SU-DHL-6 (cell line): ENCODE results near the gene LEF1.

Source experiments
- H2AFZ ChIP-seq: fragments of 200-600 bp; sonication (generic); 2 replicates; pipeline ENCODE4 v1.6.1; 2014; ENCODE audit warnings: low read depth, mild to moderate bottlenecking, moderate library complexity, mixed read lengths, antibody characterized with exemption, low read length; ENCODE audit not compliant: severe bottlenecking
- H3F3A ChIP-seq: fragments of 200-600 bp; shearing (Covaris generic); 2 replicates; pipeline ENCODE4 v1.6.0; 2016; ENCODE audit warnings: antibody characterized with exemption, mild to moderate bottlenecking; ENCODE audit not compliant: insufficient read depth
- H3K27ac ChIP-seq: fragments of 200-600 bp; sonication (generic); 2 replicates; pipeline ENCODE4 v1.5.1; 2016; ENCODE audit warnings: low read depth, mild to moderate bottlenecking, low read length, moderate library complexity, mixed read lengths
- H3K27me3 ChIP-seq: fragments of 200-600 bp; sonication (generic), shearing (Covaris generic); 2 replicates; pipeline ENCODE4 v1.6.0; 2014; ENCODE audit warnings: mild to moderate bottlenecking, low read length
- H3K36me3 ChIP-seq: fragments of 200-600 bp; sonication (generic); 2 replicates; pipeline ENCODE4 v1.6.1; 2014; ENCODE audit warnings: mild to moderate bottlenecking, low read length, mixed read lengths
- H3K4me2 ChIP-seq: fragments of 300-600, 200-600 bp; shearing (Covaris generic), sonication (generic); 2 replicates; pipeline ENCODE4 v1.6.0; 2014; ENCODE audit warnings: low read length, low read depth, mild to moderate bottlenecking; ENCODE audit not compliant: poor library complexity, severe bottlenecking
- H3K4me3 ChIP-seq: fragments of 200-600 bp; sonication (generic); 2 replicates; pipeline ENCODE4 v1.5.1; 2014; ENCODE audit warnings: antibody characterized with exemption, low read length, mild to moderate bottlenecking, mixed read lengths; ENCODE audit not compliant: insufficient read depth, poor library complexity, severe bottlenecking
- H3K79me2 ChIP-seq: fragments of 200-600 bp; sonication (generic); 2 replicates; pipeline ENCODE4 v1.6.1; 2014; ENCODE audit warnings: mild to moderate bottlenecking, low read length, moderate library complexity; ENCODE audit not compliant: insufficient read depth
- H3K9ac ChIP-seq: fragments of 200-600 bp; sonication (generic); 2 replicates; pipeline ENCODE4 v1.7.0; 2014; ENCODE audit warnings: mild to moderate bottlenecking, low read length
- H3K9me2 ChIP-seq: fragments of 200-600 bp; sonication (generic); replicated peaks from 2 replicates; pipeline ENCODE4 v1.6.1; 2014; ENCODE audit warnings: low read length; ENCODE audit not compliant: insufficient read depth
- H3K9me3 ChIP-seq: fragments of 200-600 bp; sonication (generic); 2 replicates; pipeline ENCODE4 v1.6.1; 2014; ENCODE audit warnings: low read length, mixed read lengths; ENCODE audit not compliant: insufficient read depth
- H4K20me1 ChIP-seq: fragments of 200-600 bp; sonication (generic); 2 replicates; pipeline ENCODE4 v1.6.1; 2014; ENCODE audit warnings: low read depth, mild to moderate bottlenecking, antibody characterized with exemption, low read length, moderate library complexity, mixed read lengths
- EZH2phosphoT487 ChIP-seq: fragments of 200-600 bp; sonication (generic), shearing (Covaris generic); conservative IDR thresholded peaks from 2 replicates; pipeline ENCODE4 v1.6.1; 2018; ENCODE audit warnings: mild to moderate bottlenecking, antibody characterized with exemption, low read length, moderate library complexity, mixed read lengths
- TF ChIP-seq, protein P1 (sequence below): fragments of 200-600 bp; sonication (generic); IDR thresholded peaks from one replicate; pipeline ENCODE4 v1.5.1; 2017; ENCODE audit warnings: antibody characterized with exemption, mild to moderate bottlenecking, low read length, moderate library complexity; ENCODE audit not compliant: insufficient read depth, poor library complexity, severe bottlenecking

LEF1 gene

GRCh38 chr4:108033348-108033747 is 135.4 kb downstream of the LEF1 start:
- Histone ChIP-seq H3K9ac (peak overlapping the region; percentile 67; the same call in 1 of the 2 replicates), H3K27me3 (no peaks in the 10 kb centered on the region), H3K9me2 (no peaks in the 10 kb centered on the region), H3K9me3 (no peaks in the 10 kb centered on the region), H2AFZ (no peak overlapping the region), H3K36me3 (no peaks in the 10 kb centered on the region), H4K20me1 (no peaks in the 10 kb centered on the region), H3F3A (peaks cover 28% of the 10 kb centered on the region), H3K4me3 (no peak overlapping the region), H3K27ac (peak overlapping the region; percentile 100), H3K4me2 (no peak overlapping the region), H3K79me2 (no peaks in the 10 kb centered on the region)
- TF ChIP-seq, protein P1, sequence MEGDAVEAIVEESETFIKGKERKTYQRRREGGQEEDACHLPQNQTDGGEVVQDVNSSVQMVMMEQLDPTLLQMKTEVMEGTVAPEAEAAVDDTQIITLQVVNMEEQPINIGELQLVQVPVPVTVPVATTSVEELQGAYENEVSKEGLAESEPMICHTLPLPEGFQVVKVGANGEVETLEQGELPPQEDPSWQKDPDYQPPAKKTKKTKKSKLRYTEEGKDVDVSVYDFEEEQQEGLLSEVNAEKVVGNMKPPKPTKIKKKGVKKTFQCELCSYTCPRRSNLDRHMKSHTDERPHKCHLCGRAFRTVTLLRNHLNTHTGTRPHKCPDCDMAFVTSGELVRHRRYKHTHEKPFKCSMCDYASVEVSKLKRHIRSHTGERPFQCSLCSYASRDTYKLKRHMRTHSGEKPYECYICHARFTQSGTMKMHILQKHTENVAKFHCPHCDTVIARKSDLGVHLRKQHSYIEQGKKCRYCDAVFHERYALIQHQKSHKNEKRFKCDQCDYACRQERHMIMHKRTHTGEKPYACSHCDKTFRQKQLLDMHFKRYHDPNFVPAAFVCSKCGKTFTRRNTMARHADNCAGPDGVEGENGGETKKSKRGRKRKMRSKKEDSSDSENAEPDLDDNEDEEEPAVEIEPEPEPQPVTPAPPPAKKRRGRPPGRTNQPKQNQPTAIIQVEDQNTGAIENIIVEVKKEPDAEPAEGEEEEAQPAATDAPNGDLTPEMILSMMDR: no peak
- no peak for TF ChIP-seq EZH2phosphoT487

- Histone ChIP-seq H3K36me3 (no peaks in the 10 kb centered on the region), H3K9me2 (no peaks in the 10 kb centered on the region), H3F3A (peaks cover 25% of the 10 kb centered on the region), H3K9ac (peak overlapping the region; percentile 35; the same call in 1 of the 2 replicates), H3K4me2 (no peak overlapping the region), H4K20me1 (no peaks in the 10 kb centered on the region), H3K79me2 (no peaks in the 10 kb centered on the region), H3K27me3 (no peaks in the 10 kb centered on the region), H2AFZ (no peak overlapping the region), H3K4me3 (no peak overlapping the region), H3K27ac (peak overlapping the region; percentile 74), H3K9me3 (no peaks in the 10 kb centered on the region)
- no peak for TF ChIP-seq EZH2phosphoT487
- TF ChIP-seq, protein P1: no peak
These were observed 137.2 kb downstream of the LEF1 start for GRCh38 chr4:108031427-108032083.

DNA sequence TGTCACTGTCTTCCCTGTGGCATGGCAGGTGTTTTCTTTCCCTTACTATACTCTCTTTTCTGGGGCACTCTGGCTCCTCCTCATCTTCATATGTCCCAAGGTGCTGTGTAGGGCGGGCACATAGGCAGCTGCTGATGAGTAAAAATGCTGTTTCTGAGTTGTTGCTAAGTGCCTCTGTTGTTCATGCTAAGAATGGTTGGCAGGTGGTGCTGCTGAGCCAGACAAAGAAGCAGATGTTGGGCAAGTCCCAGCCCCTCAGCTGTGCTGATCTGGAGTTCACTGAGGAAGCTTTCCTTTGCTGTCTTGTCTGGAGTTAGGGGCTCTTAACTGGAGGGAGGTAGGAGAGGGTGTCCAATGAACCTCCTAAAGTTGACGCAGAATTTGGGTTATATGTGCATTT is 138.4 kb downstream of the LEF1 start:
- H3K27ac ChIP-seq: peak overlapping the region; percentile 74
- H2AFZ ChIP-seq: no peak overlapping the region
- H3K9me3 ChIP-seq: no peaks in the 10 kb centered on the region
- H3K4me2 ChIP-seq: peak overlapping the region; percentile 36
- no peaks in the 10 kb centered on the region for H3K9me2 ChIP-seq
- H3F3A ChIP-seq: peaks cover 13% of the 10 kb centered on the region
- no peaks in the 10 kb centered on the region for H4K20me1 ChIP-seq
- peak overlapping the region; percentile 35; the same call in 1 of the 2 replicates for H3K9ac ChIP-seq
- no peaks in the 10 kb centered on the region for H3K79me2 ChIP-seq
- H3K4me3 ChIP-seq: no peak overlapping the region
- H3K36me3 ChIP-seq: no peaks in the 10 kb centered on the region
- no peak for TF ChIP-seq EZH2phosphoT487
- TF ChIP-seq, protein P1: peak; percentile 27
- no peaks in the 10 kb centered on the region for H3K27me3 ChIP-seq
